CD4-positive, alpha-beta T cell treated with Interleukin-17A for 1 hour (primary cell): ENCODE results near the gene PPIE.
"Not testable (repeated sequence)": the region's sequence is repeated elsewhere in the genome, so short reads cannot be mapped to it uniquely, and the experiment has no call there.

Experiments used
- DNase-seq: peaks from one replicate; pipeline ENCODE4 v3.0.0-alpha.2; 2020

The PPIE gene

DNA sequence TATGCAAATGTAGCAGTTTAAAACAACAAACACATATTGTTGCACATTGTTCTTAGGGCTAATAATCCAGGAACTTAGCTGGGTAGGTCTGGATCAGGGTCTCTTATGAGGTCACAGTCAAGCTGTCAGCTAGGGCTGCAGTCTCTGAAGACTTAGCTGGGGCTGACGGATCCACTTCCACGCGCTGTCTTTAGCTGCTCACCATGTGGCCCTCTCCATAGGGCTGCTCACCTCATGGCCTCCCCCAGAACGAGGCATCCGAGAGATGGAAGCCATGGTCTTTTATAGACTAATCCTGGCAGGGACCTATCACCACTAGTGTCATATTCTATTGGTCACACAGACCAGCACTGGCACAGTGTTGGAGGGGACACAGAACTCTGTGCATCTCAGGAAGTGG is 41.1 kb downstream of the PPIE start:
- no peak for DNase-seq

- DNase-seq, result no peak
Observed at GRCh38 chr1:39781349-39781715, 42.6 kb downstream of the PPIE start.

DNA sequence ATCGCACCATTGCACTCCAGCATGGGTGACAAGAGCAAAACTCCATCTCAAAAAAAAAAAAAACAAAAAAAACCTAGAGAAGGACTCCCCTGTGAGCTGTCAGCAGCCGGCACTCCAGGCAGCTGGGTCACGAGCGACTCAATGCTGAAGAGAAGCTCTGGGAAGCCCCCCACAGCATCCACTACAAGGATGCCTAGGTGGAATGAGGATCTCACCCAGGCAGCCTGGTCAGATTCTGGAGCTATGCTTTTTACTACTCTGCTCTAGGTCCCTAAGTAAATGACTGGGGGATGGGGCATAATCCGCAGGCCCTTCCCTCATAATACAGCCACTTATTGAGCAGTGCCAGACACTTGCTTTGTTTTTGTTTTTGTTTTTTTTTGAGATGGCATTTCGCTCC is 43.4 kb downstream of the PPIE start:
- no peak for DNase-seq

GRCh38 chr1:39782685-39783084 is 44.0 kb downstream of the PPIE start:
- not testable (repeated sequence) for DNase-seq

DNA sequence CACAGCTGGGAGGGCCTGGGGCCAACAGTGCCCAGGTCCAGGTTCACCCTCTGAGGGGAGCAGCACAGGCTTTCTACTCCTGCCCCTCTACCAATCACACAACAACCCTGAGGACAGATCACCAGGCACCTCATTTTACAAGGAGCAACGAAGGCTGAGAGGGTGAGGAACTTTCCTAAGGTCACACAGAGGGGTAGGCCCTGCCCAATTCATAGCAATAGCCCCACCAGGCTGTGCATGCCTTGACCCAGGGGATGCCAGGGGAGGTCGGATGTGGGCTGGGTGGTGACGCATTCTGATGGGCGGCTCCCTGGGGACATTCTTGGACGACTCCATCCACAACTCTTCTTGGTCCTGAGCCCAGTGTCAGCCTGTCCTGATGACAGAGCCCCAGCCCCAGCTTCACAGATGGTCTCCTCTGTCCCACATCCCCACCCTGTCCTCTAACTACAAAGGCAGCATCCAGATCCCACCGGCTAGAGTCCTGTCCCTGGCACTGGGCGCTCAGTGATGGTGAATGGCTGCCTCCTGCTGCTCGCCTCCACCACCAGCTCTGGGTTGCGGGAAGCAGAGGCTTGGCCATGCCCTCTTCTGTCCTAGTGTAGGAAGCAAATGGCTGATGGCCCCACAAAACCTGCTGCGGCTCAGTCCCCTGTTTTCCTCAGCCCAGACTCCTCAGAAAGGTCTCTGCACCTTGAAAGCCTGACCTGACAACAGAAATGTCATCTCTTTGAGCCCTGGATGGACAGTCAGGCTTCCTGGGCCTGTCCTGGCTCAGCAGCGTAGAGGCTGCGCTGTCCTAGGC is 47.8 kb downstream of the PPIE start:
- DNase-seq, result not testable (repeated sequence)

DNA sequence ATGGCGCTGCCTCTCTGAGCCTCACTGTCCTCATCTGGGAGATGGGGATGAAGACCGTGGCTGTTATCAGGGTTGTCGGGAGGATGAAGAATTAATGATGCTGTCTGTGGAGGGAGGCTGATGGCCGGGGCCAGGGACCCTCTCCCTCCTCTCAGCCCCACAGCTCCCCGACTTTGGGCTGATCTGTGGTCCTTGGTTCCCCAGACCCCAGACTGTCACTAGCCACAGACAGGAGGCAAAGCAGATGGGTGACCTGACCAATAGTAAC is 48.4 kb downstream of the PPIE start:
- DNase-seq, result not testable (repeated sequence)

DNA sequence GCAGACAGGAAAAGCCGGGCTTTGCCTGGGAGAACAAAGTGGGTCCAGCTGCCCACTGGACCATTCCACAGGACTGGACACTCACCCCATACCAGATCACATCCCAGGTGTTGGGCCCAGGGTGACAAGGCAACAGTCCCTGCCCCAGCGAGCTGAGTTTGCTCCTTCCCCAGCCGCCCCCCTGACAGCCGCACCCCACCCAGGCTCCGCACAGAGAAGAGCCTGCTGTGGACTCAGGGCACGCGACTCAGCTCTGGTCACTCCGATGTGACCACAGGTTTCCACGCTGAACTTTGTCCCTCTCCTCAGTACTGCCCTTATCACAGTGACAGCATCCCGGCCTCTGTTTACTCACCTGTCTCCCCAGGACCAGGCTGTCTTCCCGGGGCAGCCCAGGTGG is 48.8 kb downstream of the PPIE start:
- no peak for DNase-seq

- not testable (repeated sequence) for DNase-seq
Observed at GRCh38 chr1:39787964-39788363, 49.3 kb downstream of the PPIE start.

DNA sequence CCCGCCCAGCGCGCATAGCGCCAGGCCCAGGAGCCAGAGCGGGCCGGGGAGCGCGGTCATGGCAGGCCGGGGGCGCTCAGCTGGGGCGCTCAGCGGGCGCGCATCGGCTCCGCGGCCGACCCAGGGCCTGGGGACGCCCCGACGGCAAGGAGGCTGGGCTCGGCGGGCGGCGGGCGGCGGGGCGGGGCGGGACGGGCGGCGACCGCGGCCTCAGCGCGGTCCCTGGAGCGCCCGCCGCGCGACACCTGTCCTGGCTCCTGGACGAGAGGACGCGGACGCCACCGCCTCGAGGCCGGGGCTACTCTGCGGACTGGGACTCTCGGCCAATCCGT is 49.7 kb downstream of the PPIE start:
- DNase-seq, result no peak

- peak; percentile 55 for DNase-seq
Observed at GRCh38 chr1:39788758-39789570, 50.3 kb downstream of the PPIE start, which contains the start of gene BMP8B. Gene BMP8B (minus strand): TSS chr1:39788865. CDS start chr1:39788485, 380 bp downstream.

DNA sequence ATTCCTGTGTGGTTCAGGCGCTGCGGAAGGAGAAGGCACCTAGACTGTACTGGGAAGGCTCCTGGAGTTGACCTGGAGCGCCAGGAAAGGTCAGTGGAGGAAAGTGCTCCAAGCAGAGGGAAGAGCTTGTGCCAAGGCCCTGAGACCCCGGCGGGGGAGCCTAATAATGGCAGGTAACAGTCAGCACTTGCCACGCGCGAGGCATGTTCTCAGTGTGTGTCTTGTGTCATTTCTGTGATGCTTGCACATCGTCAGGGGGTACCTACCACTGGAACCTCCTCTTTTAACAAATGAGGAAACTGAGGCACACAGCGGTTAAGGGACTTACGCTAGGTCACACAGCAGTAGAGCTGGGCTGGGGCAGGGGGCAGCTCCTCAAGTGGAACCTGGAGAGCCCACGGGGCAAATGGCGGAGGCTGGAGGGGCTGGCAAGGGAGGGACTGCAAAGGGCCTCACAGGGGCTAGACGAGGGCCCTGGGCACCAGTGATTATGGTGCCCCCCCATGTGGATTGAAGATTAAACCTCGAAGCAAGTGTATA is 51.0 kb downstream of the PPIE start:
- no peak for DNase-seq

DNA sequence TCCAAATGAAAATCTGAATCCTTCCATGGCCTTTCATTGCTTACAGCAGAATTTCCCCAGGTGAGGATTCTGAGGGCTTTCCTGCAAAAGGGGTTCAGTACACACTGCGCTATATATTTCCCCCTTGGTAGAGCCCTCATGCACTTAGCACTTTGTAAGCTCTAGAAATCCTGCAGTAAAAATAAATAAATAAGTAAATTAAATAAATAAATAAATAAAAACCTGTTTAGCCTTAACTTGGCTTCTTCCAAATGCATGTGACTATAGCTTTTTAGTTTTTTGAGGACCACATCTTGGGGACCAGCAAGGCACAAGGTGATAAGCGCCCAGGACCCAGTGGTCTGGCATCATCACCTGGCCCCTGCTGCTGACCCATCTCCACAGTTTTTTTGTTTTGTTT is 53.2 kb downstream of the PPIE start:
- DNase-seq, result no peak

- no peak for DNase-seq
Observed at GRCh38 chr1:39795651-39796050, 57.0 kb downstream of the PPIE start.

- DNase-seq, result peak; percentile 94
Observed at GRCh38 chr1:39798859-39799769, 60.4 kb downstream of the PPIE start.

DNA sequence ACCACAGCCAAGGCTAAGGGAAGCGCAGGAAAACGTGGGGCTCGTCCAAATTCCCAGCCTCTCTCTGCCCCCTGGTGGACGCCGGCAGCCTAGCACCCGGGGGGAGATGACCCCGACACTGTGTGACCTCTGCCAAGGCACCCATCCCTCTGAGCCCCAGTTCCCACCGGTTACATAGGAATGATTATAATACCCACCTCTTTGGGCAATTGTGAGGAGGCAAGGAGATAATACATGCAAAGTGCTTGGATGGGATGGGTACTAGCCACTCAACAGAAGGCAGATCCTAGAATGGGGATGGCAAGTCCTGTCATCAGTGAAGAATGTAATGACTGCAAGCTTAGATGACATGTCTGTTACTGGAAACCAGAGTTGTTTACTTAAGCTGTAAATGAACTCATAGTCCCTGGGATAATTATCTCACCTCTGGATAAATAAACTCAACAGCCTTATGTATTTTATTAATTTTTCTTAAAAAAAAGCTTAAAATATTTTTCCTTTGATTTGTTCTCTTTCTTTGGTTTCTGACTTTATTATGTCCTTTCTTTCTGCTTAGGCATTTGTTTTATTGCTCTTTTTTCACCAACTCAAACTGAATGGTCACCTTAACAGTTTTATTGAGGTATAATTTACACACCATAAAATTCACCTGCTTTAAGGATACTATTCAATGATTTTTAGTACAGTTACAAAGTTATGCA is 61.2 kb downstream of the PPIE start:
- peak; percentile 73 for DNase-seq

GRCh38 chr1:39800471-39800835 is 61.8 kb downstream of the PPIE start:
- DNase-seq, result no peak

DNA sequence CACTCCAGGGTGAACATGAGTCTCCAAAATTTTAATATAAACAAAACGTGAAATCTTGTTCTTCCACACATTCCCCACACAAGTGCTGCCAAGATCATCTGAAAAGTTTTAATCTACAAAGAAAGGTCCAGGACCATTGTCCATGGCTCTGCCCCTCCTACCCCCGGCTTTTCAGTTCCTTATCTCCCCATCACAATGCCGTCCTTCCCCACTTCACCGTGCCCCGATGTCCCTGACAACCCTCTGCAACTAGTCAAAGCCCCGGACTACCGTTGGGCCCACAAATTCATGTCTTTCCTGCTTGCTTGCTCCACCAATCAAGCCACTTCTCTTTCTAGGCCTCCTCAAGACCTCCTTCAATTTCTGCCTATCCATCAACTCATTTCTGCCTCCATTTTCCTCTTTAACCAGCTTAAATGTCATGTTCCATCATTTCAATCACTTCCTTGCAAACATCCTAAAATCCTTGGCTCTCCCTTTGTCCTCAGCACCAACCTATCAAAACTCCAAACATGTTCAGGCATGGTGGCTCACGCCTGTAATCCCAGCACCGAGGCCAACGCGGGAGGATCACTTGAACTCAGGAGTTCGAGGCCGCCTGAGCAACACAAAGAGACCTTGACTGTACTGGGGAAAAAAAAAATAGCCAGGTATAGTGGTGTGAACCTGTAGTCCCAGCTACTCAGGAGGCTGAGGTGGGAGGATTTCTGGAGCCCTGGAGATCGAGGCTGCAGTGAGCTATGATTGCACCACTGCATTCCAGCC is 64.0 kb downstream of the PPIE start:
- DNase-seq, result no peak

GRCh38 chr1:39805385-39805784 is 66.7 kb downstream of the PPIE start:
- no peak for DNase-seq

DNA sequence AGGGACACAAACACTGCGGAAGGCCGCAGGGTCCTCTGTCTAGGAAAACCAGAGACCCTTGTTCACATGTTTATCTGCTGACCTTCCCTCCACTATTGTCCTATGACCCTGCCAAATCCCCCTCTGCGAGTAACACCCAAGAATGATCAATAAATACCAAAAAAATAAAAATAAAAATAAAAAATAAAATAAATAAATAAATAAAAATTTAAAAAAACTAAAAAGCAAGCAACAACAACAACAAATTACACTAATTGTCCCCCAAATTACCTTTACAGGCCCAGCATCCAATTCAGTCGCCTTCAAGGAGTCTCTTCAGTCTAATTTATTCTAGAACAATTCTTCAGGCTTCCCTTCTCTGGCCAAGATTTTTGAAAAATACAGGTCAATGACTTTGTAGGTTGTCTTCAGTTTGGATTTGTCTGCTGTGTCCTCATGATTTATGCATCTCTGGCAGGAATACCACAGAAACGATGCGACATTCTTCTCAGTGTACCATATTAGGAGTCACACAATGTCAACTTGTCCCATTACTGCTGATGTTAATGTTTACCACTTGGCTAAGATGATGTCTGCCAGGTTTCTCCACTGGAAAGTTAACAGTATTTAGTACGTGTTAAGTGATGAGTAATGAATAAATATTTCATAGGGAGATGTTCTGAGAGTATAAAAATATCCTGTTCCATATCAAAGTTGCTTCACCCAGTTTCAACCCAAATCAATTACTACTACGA is 70.3 kb downstream of the PPIE start:
- no peak for DNase-seq

- no peak for DNase-seq
Observed at GRCh38 chr1:39812913-39813312, 74.2 kb downstream of the PPIE start.
